ENCODE data around the gene SYNGAP1. TPM values are rescaled to one million over a fixed set of nuclear protein-coding genes. Genes with fewer than 3 reads are reported as not detected.

SYNGAP1 gene
- total and polyA plus RNA-seq, 2 of the 8 experiments (the other 6 are each of a cell fraction or from before 2014, with no cell fraction given): 31.0 to 101 TPM

DNA sequence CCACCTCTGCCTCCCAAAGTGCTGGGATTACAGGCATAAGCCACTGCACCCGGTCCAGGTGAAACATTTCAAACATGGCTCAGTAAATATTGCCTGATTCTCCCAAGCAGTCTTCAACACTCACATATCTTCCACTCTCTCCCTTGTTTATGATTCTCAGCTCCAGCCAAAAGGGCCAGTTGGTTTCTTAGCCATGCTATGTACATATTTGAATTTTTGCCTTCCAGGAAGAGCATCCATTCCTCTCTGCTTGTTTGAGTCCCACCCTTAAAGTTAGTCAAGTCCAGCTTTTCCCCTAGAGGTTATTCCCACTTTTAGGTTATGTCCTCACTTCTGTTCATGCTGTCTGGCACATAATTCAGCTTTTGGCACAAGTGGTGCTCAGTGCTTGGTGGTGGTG is 22.3 kb upstream of the SYNGAP1 start:
- Histone ChIP-seq H4K5ac (ENCODE audit: insufficient read length, low read depth, low read length) (no peak overlapping the region), H2AK5ac (ENCODE audit: low read depth, low read length) (no peak overlapping the region), H4K8ac (ENCODE audit: extremely low read depth, insufficient read depth, low read length) (no peak overlapping the region), H2BK120ac (replicated peaks; ENCODE audit: low read depth, low read length) (no peak overlapping the region), H3K36me3 (ENCODE audit: control insufficient read depth in 2 of 4, insufficient read depth in 4 of 4, low read length in 3 of 4) (peaks cover 8 to 34% (median 27%) of the 10 kb centered on the region in 4 experiments; a peak in 7 of 8 replicates), H3K79me2 (ENCODE audit: control insufficient read depth in 1 of 2, insufficient read depth in 2 of 2, low read length in 2 of 2) (peaks cover 33 to 50% of the 10 kb centered on the region in 2 experiments), H3K23ac (ENCODE audit: insufficient read length) (no peak overlapping the region), H3K4ac (replicated peaks; ENCODE audit: insufficient read length, low read depth, low read length) (no peak overlapping the region), H2BK15ac (ENCODE audit: low read length) (no peak overlapping the region), H3K23me2 (ENCODE audit: low read depth, low read length) (peaks cover 2% of the 10 kb centered on the region; the same call in 1 of the 2 replicates), H3K14ac (ENCODE audit: insufficient read length) (no peak overlapping the region), H2BK5ac (ENCODE audit: low read depth, low read length) (no peak overlapping the region), H4K91ac (replicated peaks; ENCODE audit: insufficient read length, low read length) (no peak overlapping the region), H3K27ac (ENCODE audit: low read depth, low read length) (no peak overlapping the region), H3K4me3 (ENCODE audit: extremely low read depth in 1 of 4, insufficient read depth in 2 of 4, low read depth in 3 of 4, low read length in 4 of 4) (no peak overlapping the region), H3K4me2 (ENCODE audit: insufficient read depth in 1 of 2, low read depth in 2 of 2, low read length in 2 of 2) (no peak overlapping the region), H2BK12ac (ENCODE audit: low read depth, low read length) (no peak overlapping the region), H3K9me3 (ENCODE audit: insufficient read depth in 2 of 2, low read depth in 1 of 2, low read length in 1 of 2) (no peaks in the 10 kb centered on the region), H2AFZ (ENCODE audit: low read length) (no peak overlapping the region), H4K20me1 (replicated peaks in 1 of 2; ENCODE audit: control insufficient read depth in 1 of 2, insufficient read depth in 2 of 2, low read length in 2 of 2) (peaks cover 2 to 10% of the 10 kb centered on the region in 2 experiments), H3K79me1 (ENCODE audit: low read depth, low read length) (peaks cover 3% of the 10 kb centered on the region), H3K9ac (replicated peaks in 1 of 4; ENCODE audit: extremely low read depth in 1 of 4, low read depth in 3 of 4, low read length in 3 of 4) (no peak overlapping the region), H2BK20ac (ENCODE audit: low read length) (no peak overlapping the region), H3K56ac (replicated peaks; ENCODE audit: insufficient read length, low read depth, low read length) (no peak overlapping the region), H3K18ac (ENCODE audit: extremely low read depth, low read length) (no peak overlapping the region), H3K4me1 (replicated peaks in 1 of 4; ENCODE audit: control insufficient read depth in 3 of 4, insufficient read depth in 4 of 4, low read length in 3 of 4) (peaks cover 0 to 6% (median 1%) of the 10 kb centered on the region in 4 experiments; a peak in 2 of 7 replicates), H3K27me3 (replicated peaks in 1 of 4; ENCODE audit: control insufficient read depth in 3 of 4, extremely low read depth in 1 of 4, insufficient read depth in 3 of 4, low read length in 3 of 4) (no peaks in the 10 kb centered on the region)
- no peak for FAIRE-seq
- 75% methylated on average over 1 of the region's 1 CpG; no CpG with 5 or more reads in 1 of the 2 experiments for WGBS, 2 experiments (ENCODE audit: extremely low coverage in 1 of 2, insufficient coverage in 1 of 2, insufficient read length in 1 of 2, insufficient replicate concordance in 2 of 2, low coverage in 1 of 2, low lambda C conversion rate in 2 of 2, missing lambda C conversion rate in 1 of 2)
- POLR2A ChIA-PET (ENCODE audit: partially characterized antibody): interaction anchor here (0.9 to 1.0 kb wide), 2 partner anchors 14 to 47 kb away, joined by 3 read pairs; no protein-coding TSS in a partner anchor
- CTCF ChIA-PET (ENCODE audit: partially characterized antibody): interaction anchor here (0.7 to 3.5 kb wide), 4 partner anchors 13 to 28 kb away, joined by 3 to 8 read pairs (median 4); no protein-coding TSS in a partner anchor
- TF ChIP-seq RXRA (IDR thresholded peaks at IDR 0.05; ENCODE audit: insufficient read depth, low read depth, low read length) (no peak), GTF2F1 (IDR thresholded peaks at IDR 0.05; ENCODE audit: borderline replicate concordance, low read depth, low read length) (no peak), KDM5A (IDR thresholded peaks at IDR 0.05; ENCODE audit: low read length) (no peak), MAFK (IDR thresholded peaks at IDR 0.05; ENCODE audit: low read depth, low read length) (no peak), SP4 (IDR thresholded peaks at IDR 0.05; ENCODE audit: low read length) (no peak), RBBP5 (IDR thresholded peaks at IDR 0.05; ENCODE audit: borderline replicate concordance, low read depth, low read length) (no peak)
- no peak for DNase-seq (ENCODE audit: low read depth in 1 of 2, low spot score in 2 of 2)
